DMS 273 (cell line): ENCODE measurements around the gene HIVEP3.

ENCODE experiments used
- DNase-seq: peaks from one replicate; lab custom pipeline; 2025; ENCODE audit not compliant: unreplicated experiment; lab: John Stamatoyannopoulos, UW

Gene HIVEP3

DNA sequence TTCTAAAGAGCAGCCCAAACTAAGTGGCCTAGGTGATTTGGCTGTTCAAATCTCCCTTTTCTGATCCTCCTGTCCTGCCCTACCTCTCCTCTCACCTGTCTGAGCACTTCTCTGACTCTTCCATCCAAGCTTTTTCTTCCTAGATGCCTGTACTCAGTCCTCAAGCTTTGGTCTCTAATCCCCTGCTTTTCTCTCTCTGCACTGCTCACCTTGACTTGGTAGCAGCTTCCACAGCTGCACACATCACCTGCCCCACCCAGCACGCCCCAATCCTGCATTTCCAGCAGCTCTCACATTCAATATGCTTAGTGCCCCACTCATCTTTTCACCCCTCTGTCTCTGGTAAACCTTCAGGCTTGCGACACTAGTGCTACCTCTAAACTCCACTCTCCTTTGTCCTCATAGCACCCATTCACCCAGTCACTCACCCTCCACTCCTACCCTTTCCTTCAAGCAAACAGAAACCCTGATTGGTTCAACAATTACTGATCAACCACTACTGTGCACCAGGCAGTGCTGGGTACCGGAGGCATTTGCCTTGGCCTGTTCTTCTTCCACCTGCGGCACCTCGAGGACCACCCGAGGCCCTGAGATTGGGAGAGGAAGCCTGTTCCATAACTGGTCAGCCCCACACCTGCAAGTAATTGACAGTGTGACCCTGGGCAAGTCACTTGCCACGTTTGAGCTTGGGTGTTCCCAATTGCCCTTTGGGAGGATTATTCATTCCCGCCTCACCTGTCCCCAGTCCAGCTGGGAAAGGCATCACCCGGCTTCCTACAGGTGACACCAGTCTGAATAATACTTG lies 298.2 kb downstream of the HIVEP3 start:
- no peak for DNase-seq

DNA sequence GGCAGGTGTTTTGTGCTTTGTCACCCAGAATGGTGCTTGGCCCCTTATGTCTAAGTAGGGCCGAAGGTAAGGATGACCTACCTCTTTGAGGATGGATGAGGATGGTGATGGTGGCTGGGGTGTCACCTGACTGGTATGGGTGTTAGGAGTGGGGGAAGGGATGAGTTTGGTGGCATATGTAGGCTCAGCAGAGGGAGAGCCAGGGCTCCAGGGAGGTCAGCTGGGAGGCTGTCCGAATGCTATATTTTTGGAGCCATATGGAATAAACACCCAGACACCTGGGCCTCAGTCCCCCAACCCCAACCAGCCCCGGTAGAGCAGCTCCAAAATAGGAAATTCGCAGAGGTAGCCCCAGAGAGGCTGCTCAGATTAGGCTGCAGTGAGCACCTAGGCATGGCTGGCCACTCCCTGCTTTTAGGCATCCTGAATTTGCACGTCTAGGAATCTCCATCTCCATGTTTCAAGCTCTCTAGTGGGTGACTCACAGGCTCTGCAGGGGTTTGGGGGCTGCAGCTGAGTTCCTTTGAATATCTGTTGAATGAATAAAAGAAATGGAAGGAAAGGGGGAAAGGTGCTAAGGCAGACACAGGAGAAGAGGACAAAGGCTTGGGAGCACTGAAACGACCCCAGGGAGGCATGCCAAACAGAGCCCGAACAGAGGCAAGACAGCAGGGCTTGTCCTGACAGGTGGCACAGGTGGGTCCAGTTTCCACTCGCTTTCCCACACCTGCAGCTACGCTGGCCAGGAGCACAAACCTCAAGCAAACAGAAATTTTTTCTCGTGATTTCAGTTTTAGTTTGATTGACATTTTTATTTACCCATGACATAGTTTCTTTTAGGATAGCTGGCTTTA lies 299.0 kb downstream of the HIVEP3 start:
- no peak for DNase-seq

GRCh38 chr1:41618871-41619270 lies 299.9 kb downstream of the HIVEP3 start:
- DNase-seq: peak; percentile 63

DNA sequence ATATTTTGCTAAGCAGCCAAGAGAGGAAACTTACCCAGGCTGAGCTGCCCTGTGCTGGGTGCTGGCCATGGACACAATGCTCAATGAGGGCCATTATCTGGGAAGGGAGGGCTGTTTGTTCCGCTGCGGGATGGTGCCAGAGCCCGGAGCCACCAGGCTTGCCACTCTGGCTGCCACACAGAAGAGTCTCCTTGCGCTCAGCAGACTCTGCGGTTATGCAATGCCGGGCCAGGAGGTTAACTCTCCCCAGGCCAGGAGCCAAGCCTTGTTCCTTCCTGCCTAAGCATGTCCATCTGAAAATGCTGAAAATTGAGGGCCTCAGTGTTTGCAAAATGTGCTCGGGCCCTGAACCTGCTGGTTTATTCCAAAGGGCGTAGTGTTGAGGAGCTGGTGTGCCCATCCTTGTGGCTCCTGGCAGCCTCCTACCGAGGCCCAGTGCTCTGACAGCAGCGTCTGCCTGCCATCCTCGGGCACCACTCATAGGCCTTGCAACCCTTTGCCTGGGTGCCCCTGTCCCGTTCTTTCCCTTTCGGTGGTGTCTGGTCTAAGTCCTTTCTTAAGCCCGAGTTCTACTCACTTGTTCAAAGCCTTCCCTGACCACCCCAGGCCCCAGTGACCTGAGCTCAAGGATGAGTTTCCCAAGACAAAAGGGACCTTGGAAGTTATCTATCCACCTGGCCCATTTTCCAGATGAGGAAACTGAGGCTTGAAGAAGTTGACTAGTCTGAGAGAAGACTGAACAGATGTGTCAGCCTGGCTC lies 300.5 kb downstream of the HIVEP3 start:
- DNase-seq: peak; percentile 23

GRCh38 chr1:41617336-41617735 lies 301.4 kb downstream of the HIVEP3 start:
- no peak for DNase-seq

DNA sequence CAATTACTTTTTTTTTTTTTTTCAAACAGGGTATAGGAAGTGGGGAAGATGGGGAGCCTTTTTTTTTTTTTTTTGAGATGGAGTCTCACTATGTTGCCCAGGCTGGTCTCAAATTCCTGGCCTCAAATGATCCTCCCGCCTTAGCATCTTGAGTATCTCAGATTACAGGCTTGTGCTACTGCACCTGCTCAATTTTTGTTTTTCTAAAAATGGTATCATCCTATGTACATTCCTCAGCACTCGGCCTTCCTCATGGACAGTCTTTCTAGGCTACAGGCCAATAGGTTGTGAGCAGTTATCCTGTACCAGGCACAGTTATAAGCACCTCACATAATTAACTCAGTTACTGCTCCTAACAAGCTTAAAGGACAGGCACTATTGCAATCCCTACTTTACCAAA lies 302.2 kb downstream of the HIVEP3 start:
- DNase-seq: no peak

DNA sequence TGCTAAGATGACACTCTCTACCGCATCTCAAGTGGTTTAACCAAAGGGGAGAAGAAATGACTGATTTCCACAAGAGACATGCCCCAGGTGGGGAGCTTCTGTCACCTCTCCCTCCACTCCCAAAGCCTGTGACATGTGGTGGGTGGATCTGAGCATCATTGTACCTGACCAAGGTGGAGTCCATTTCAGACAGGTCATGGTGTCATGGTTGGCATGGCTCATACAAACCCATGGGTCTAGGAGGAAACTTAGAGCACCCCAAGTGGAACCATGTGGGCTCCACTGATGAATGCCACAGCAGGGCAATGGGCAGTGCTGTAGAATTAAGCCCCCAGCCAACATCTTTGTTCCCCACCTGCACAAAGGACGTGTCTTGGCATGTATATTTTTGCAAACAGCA lies 302.7 kb downstream of the HIVEP3 start:
- no peak for DNase-seq

DNA sequence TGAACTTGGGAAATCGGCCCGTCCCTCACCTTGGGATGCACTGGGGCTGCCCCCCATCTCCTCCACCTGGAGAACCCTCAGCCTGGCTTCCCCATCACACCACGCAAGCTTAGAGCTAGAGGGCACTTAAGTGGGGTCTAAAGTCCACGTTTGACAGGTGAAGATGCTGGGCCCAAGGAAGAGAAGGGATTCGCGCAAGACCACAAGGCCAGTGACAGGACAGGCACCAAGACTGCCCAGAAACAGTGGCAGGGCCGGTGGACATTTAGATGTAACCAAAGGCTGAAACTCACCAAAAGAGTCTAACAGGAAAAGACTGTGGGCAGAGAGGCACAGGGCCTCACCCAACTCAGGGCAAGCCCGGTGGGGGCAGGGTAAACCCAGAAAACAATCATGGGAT lies 303.4 kb downstream of the HIVEP3 start:
- DNase-seq: no peak

- no peak for DNase-seq
Measured at GRCh38 chr1:41614818-41615217, 303.9 kb downstream of the HIVEP3 start.

DNA sequence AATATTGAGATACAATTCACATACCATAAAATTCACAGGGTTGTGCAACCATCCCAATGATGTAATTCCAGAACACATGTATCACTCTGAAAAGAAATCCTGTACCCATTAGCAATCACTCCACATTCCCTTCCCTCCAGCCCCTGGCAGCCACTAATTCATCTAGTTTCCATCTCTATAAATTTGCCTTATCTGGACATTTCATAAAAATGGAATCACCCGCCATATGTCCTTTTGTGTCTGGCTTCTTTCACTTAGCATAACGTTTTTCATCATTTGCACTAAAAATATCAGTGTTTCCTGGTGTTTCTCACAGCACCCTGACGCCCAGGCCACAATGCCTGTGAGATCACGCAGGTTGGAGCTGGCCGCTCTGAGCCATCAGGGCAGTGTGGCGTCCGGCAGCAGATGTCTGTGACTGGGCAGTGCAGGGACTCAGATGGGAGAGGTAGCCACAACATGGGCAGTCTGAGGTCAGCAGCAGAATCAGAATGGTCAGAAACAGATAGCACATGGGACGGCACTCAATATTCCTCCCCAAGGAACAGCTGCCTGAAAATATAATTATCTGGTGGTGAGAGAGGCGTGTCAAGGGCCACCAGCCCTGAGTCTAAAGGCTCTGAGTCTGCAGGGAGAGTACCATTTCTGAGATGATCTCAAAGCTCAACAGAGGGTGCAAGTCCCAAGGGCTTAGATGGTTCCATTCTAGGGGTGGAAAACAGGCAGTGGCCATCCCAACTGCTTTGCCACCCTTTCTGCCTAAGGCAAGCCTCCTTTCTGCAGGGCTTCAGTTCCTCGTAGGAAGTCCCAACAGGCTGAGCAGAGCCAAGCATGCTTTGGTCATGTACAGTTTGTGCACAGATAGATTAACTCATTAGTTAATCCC lies 304.8 kb downstream of the HIVEP3 start:
- peak; percentile 45 for DNase-seq

GRCh38 chr1:41612953-41613352 lies 305.8 kb downstream of the HIVEP3 start:
- DNase-seq: no peak

- no peak for DNase-seq
Measured at GRCh38 chr1:41611932-41612450, 306.7 kb downstream of the HIVEP3 start.

DNA sequence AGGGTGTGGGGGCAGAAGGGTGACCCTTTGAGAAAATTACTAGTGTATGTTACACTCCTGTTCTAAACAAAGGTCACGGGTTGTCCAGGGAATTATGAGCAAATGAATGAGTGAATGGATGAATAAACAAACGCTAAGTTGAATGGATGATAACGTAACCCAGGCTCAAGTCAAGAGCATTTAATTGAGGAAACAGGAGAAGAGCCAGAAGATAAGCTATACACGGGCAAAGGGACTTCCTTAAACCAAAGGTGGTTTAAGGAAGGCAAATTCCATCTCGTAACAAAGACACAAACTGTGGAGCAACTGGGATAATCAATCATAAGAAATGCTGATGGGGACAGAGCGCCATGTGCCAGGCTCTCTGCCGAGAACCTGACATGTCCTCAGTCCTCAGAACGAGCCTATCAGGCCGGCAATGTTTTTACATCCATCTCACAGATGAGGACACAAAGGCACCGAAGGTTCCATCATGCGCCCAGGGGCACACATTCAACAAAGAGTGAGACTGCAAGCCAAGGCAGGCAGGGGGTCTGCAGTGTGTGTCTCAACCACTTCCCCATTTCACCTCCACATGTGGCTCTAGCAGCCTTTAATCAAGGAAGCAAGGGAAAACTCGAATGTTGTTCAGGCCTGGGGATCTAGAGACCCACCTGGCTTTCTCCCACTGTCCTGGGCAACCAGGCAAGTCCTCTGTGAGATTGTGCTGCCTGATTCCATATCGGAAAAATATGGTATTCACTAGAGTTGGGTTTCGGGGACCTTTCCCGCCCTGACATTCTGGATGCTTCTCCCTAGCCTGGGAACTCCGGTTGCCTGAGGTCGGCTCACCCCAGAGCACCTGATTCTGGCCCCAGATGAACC lies 307.4 kb downstream of the HIVEP3 start:
- DNase-seq: no peak

GRCh38 chr1:41610361-41610760 lies 308.4 kb downstream of the HIVEP3 start:
- DNase-seq: no peak

DNA sequence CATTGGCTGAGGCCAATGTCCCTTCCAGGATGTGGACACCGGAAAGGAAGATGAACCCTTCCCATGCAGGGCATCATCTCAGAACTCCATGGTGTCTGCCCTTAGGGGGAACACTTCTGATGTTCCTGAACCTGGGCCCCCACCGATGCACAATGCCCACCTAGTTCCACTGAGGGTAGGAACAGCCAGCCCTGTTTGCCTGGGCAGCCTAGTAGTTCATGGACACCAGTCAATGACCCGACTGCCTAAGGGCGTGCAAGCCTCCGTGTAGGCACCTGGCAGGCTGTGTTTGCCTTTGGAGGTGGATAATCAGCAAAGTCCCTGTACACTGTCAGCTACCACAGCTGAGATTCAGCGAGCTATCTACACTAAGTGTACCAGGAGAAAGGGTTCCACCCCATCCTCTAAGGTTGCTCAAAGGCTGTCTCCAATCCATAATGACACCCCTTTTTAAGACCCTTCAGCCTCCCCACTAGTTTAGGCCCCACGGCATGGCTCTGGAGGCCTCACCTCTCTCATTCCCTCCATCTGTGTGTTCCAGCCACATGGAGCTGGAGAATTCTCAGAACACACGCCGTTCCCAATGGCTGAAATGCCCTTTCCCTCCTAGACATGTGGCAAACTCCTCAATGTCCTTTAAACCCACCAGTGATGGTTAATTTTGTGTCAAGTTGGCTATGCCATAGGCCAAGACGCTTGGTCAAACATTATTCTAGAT lies 309.4 kb downstream of the HIVEP3 start:
- no peak for DNase-seq

GRCh38 chr1:41608211-41608610 lies 310.5 kb downstream of the HIVEP3 start:
- DNase-seq: no peak

DNA sequence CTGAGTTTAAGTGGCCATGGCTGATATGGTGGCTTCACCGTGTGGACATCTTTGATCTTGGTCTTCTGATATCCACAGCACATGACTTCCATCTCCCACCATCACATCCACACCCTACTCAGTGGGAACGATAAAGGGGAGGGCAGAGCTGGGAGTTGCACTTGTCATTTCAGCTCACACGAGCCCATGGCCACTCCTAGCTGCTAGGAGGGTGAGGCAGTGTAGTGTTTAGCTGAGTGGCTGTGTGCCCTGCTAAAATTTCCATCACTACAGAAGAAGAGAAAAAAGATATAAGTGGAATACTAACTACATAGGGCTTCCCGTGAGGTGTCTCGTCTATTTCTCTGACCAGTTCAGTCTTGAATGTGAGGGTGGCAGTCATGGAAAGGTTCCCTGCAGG lies 310.9 kb downstream of the HIVEP3 start:
- no peak for DNase-seq

GRCh38 chr1:41599912-41600311 lies 318.8 kb downstream of the HIVEP3 start:
- DNase-seq: no peak

DNA sequence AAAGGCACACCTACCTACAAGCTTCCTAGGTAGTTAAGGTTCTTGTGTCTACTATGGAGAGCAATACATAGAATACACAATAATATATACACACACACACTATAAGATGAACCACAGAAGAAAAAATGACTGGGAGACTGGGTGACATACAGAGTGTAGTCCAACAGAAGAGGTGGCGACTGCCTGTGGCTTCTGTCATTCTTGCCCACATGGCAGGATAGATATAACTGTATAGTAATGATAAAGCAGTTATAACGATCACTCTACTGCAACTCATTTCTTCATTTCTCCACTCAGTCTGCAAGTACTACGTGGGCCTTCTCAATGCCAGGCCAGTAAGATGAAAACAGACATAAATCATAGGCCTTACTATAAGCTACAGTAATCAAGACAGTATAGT lies 320.4 kb downstream of the HIVEP3 start:
- DNase-seq: no peak
